Vagina (tissue), 2 donors: ENCODE measurements around the gene TEKT5.

Experiments
- POLR2A ChIP-seq, 2 donors: fragments of 450-650 bp; IDR thresholded peaks; one replicate each; pipeline ENCODE4 v1.6.1; 2017; ENCODE audit warnings: antibody characterized with exemption in 2 of 2, mild to moderate bottlenecking in 2 of 2, moderate library complexity in 2 of 2
- POLR2AphosphoS5 ChIP-seq, 2 donors: sonication (generic); formaldehyde crosslinking; IDR thresholded peaks; one replicate each; pipeline ENCODE4 v1.9.0; 2017; ENCODE audit warnings: antibody characterized with exemption in 2 of 2, mild to moderate bottlenecking in 2 of 2, low read depth in 1 of 2; ENCODE audit not compliant: insufficient read depth in 1 of 2
- TF ChIP-seq, protein P1 (sequence below), 3 experiments: fragments of 450-650 bp in 2 of 3; fragments of 200-600 bp in 1 of 3; sonication (generic) in 1 of 3; IDR thresholded peaks; one replicate each; pipeline ENCODE4 v1.5.1; 2017 to 2019; ENCODE audit warnings: antibody characterized with exemption in 3 of 3, mild to moderate bottlenecking in 2 of 3, moderate library complexity in 2 of 3

DNA sequence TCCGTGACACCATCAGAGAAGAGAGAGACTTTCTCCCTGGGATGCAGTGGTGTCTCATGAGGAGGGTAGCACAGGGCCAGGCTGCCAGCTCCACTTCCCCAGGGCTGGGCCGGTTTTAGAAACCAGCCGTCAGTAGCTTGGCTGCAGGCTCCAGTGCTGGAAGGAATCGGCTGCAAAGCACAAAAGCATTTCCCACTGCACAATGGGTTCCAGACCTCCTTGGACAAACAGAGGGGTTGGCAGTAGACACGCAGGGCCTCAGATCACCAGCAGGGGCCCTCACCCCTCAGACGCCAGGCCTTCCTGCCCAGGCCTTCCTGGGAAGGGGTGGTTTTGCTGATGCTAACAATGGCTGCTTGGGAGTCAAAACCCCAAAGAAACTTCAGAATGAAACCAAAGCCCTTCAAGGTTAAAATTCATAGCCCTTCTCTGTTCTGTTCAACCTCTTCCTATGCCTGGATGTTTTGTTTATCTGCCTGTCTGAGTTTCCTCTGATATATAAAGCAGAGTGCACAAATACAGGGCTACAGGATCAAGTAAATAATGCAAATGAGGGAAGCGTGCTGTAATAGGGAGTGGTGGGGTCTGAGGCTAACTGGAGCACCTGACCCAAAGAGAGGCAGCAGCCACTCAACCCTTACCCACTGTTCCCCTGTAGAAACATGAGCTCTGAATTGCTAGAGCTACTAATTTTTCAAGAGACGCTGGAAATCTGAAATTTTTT, 26.2 kb downstream of the TEKT5 start:
- TF ChIP-seq, protein P1, sequence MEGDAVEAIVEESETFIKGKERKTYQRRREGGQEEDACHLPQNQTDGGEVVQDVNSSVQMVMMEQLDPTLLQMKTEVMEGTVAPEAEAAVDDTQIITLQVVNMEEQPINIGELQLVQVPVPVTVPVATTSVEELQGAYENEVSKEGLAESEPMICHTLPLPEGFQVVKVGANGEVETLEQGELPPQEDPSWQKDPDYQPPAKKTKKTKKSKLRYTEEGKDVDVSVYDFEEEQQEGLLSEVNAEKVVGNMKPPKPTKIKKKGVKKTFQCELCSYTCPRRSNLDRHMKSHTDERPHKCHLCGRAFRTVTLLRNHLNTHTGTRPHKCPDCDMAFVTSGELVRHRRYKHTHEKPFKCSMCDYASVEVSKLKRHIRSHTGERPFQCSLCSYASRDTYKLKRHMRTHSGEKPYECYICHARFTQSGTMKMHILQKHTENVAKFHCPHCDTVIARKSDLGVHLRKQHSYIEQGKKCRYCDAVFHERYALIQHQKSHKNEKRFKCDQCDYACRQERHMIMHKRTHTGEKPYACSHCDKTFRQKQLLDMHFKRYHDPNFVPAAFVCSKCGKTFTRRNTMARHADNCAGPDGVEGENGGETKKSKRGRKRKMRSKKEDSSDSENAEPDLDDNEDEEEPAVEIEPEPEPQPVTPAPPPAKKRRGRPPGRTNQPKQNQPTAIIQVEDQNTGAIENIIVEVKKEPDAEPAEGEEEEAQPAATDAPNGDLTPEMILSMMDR (IDR thresholded peaks at IDR 0.05): no peak
- TF ChIP-seq POLR2A (IDR thresholded peaks at IDR 0.05) (no peak), POLR2AphosphoS5 (IDR thresholded peaks at IDR 0.05; ENCODE audit: insufficient read depth in 1 of 2, low read depth in 1 of 2) (no peak)
